Caco-2 (cell line): Measurements from ENCODE around the gene SNRPA1. TPM values are rescaled to one million over a fixed set of nuclear protein-coding genes. Genes with fewer than 3 reads are reported as not detected.

Experiments used
- BruUV-seq: library from RNA; stranded (reverse); fragments of 400-500 nt; replicated peaks from 2 replicates; lab custom pipeline; 2021; lab: Mats Ljungman, UMichigan
- CTCF ChIA-PET: fragments of 300-600 bp; sonication (Branson Sonifier 250); formaldehyde crosslinking; loops from one replicate; lab custom pipeline; 2022; ENCODE audit warnings: antibody characterized with exemption; lab: Charles Lee
- POLR2A ChIA-PET: fragments of 300-600 bp; sonication (Branson Sonifier 250); formaldehyde crosslinking; loops from one replicate; lab custom pipeline; 2022; ENCODE audit warnings: antibody characterized with exemption; lab: Charles Lee
- DNase-seq, 2 experiments: peaks; one replicate each; pipeline versions ENCODE4 v3.0.0 to v3.0.0-alpha.2; 2020 to 2022
- H3K27me3 ChIP-seq: replicated peaks from 2 replicates; pipeline ENCODE4 v1.6.0; 2011; ENCODE audit warnings: low read length; ENCODE audit not compliant: control insufficient read depth, insufficient read depth
- H3K36me3 ChIP-seq: 2 replicates; pipeline ENCODE4 v1.5.1; 2011; ENCODE audit warnings: low read length; ENCODE audit not compliant: control insufficient read depth, insufficient read depth
- H3K4me1 ChIP-seq: fragments of 250-450 bp; sonication (Bioruptor Pico); 2 replicates; pipeline ENCODE4 v1.5.1; 2020; ENCODE audit warnings: mild to moderate bottlenecking
- H3K4me3 ChIP-seq: 2 replicates; pipeline ENCODE4 v1.5.1; 2011; ENCODE audit warnings: low read depth, mild to moderate bottlenecking, control low read depth, low read length
- H3K9me3 ChIP-seq: fragments of 250-450 bp; sonication (Bioruptor Pico); 2 replicates; pipeline ENCODE4 v1.5.1; 2020; ENCODE audit warnings: mild to moderate bottlenecking, moderate library complexity
- H3K27ac Mint-ChIP-seq: one replicate; pipeline ENCODE4 v1.8.0; 2022; ENCODE audit warnings: mixed read lengths; ENCODE audit not compliant: unreplicated experiment
- H3K27me3 Mint-ChIP-seq: one replicate; pipeline ENCODE4 v1.8.0; 2022; ENCODE audit warnings: mixed read lengths; ENCODE audit not compliant: insufficient read depth, unreplicated experiment
- H3K36me3 Mint-ChIP-seq: one replicate; pipeline ENCODE4 v1.8.0; 2022; ENCODE audit warnings: mild to moderate bottlenecking, mixed read lengths; ENCODE audit not compliant: insufficient read depth, unreplicated experiment
- H3K4me1 Mint-ChIP-seq: one replicate; pipeline ENCODE4 v1.8.0; 2022; ENCODE audit warnings: low read depth, mixed read lengths; ENCODE audit not compliant: unreplicated experiment
- H3K4me3 Mint-ChIP-seq: one replicate; pipeline ENCODE4 v1.8.0; 2022; ENCODE audit warnings: mild to moderate bottlenecking, moderate library complexity, mixed read lengths; ENCODE audit not compliant: unreplicated experiment
- H3K9me3 Mint-ChIP-seq: one replicate; pipeline ENCODE4 v1.8.0; 2022; ENCODE audit warnings: mixed read lengths; ENCODE audit not compliant: unreplicated experiment
- intact Hi-C: fragments of 100-400 bp; cut with micrococcal nuclease; formaldehyde crosslinking; loops from one replicate; pipeline ENCODE4 v1.10.0; 2022; ENCODE audit not compliant: unreplicated experiment
- total RNA-seq: library from RNA; stranded (reverse); gene quantifications from 2 replicates; pipeline ENCODE4 v1.2.3, GENCODE V29; 2022
- TF ChIP-seq, protein P1 (sequence below), 2 experiments: fragments of 200-600 bp in 1 of 2; IDR thresholded peaks; 1 replicate in 1 of 2; 2 replicates in 1 of 2; pipeline versions ENCODE4 v1.5.1 to v1.8.0; 2011 to 2022; ENCODE audit warnings: antibody characterized with exemption in 1 of 2, control low read depth in 1 of 2, inconsistent platforms in 1 of 2, low read depth in 1 of 2, low read length in 1 of 2, mild to moderate bottlenecking in 1 of 2, moderate library complexity in 1 of 2; ENCODE audit not compliant: insufficient read depth in 1 of 2, severe bottlenecking in 1 of 2, unreplicated experiment in 1 of 2

Gene SNRPA1
- total RNA-seq, 1 experiment from 2014 or later, result 123 TPM

- Histone ChIP-seq H3K4me3 (no peak overlapping the region), H3K36me3 (no peaks in the 10 kb centered on the region), H3K4me1 (no peaks in the 10 kb centered on the region), H3K27me3 (no peaks in the 10 kb centered on the region), H3K9me3 (no peaks in the 10 kb centered on the region)
- intact Hi-C loops, result no loop called here
- H3K4me3 Mint-ChIP-seq, result no peak overlapping the region
- DNase-seq, result no peak
- no peak overlapping the region for H3K27ac Mint-ChIP-seq
- H3K9me3 Mint-ChIP-seq, result no peaks in the 10 kb centered on the region
- H3K27me3 Mint-ChIP-seq, result no peaks in the 10 kb centered on the region
- TF ChIP-seq, protein P1, sequence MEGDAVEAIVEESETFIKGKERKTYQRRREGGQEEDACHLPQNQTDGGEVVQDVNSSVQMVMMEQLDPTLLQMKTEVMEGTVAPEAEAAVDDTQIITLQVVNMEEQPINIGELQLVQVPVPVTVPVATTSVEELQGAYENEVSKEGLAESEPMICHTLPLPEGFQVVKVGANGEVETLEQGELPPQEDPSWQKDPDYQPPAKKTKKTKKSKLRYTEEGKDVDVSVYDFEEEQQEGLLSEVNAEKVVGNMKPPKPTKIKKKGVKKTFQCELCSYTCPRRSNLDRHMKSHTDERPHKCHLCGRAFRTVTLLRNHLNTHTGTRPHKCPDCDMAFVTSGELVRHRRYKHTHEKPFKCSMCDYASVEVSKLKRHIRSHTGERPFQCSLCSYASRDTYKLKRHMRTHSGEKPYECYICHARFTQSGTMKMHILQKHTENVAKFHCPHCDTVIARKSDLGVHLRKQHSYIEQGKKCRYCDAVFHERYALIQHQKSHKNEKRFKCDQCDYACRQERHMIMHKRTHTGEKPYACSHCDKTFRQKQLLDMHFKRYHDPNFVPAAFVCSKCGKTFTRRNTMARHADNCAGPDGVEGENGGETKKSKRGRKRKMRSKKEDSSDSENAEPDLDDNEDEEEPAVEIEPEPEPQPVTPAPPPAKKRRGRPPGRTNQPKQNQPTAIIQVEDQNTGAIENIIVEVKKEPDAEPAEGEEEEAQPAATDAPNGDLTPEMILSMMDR (IDR thresholded peaks at IDR 0.05; ENCODE audit: insufficient read depth in 1 of 2, low read depth in 1 of 2, low read length in 1 of 2, severe bottlenecking in 1 of 2, unreplicated experiment in 1 of 2), result no peak
- POLR2A ChIA-PET, result no interaction called here
- no peaks in the 10 kb centered on the region for H3K4me1 Mint-ChIP-seq
- peaks cover 33% of the 10 kb centered on the region for H3K36me3 Mint-ChIP-seq
- CTCF ChIA-PET, result no interaction called here
- no TSS peak for BruUV-seq
Observed at GRCh38 chr15:101310161-101310480, 15.1 kb upstream of the SNRPA1 start.

DNA sequence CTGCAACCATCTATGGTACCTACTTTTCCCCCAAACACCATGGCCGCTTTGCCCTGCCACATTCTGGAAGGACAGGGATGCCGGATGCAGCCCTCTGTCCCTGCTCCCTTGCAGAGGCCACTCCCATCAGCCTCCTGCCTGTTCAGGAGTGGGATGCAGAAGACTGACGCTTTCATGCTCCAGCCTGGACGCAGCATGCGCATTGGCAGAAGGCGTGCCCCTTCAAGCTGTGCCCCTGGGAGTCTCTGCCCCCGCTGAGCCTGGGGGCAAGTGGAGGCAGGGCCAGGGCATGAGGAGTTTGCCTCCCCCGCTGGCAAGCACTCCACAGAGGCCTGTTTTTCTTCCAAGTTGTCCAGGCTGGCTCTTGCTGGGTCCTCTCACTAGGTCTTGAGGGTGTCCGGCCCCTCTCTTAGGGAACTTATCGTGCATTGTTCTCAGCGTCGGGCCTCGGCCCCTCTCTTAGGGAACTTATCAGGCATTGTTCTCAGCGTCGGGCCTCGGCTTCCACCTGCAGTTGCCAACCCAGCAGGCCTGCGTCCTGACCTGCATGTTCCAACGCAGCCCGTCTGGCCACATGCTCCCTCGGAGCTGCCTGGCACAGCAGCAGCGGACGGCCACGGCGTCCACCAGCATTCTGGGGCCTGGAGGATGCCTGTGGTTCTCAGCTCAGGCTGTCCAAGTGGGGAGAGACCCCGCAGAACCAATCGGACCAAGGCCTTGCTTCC, 14.6 kb upstream of the SNRPA1 start:
- no peak overlapping the region for H3K27ac Mint-ChIP-seq
- no peaks in the 10 kb centered on the region for H3K27me3 Mint-ChIP-seq
- no peaks in the 10 kb centered on the region for H3K4me1 ChIP-seq
- H3K36me3 ChIP-seq, result no peaks in the 10 kb centered on the region
- H3K36me3 Mint-ChIP-seq, result peaks cover 37% of the 10 kb centered on the region
- H3K4me3 ChIP-seq, result no peak overlapping the region
- intact Hi-C loops, result no loop called here
- H3K9me3 ChIP-seq, result no peaks in the 10 kb centered on the region
- H3K9me3 Mint-ChIP-seq, result no peaks in the 10 kb centered on the region
- no peak overlapping the region for H3K4me3 Mint-ChIP-seq
- DNase-seq, result no peak
- CTCF ChIA-PET, result no interaction called here
- no TSS peak for BruUV-seq
- no peaks in the 10 kb centered on the region for H3K27me3 ChIP-seq
- TF ChIP-seq, protein P1 (IDR thresholded peaks at IDR 0.05; ENCODE audit: insufficient read depth in 1 of 2, low read depth in 1 of 2, low read length in 1 of 2, severe bottlenecking in 1 of 2, unreplicated experiment in 1 of 2), result no peak
- POLR2A ChIA-PET, result no interaction called here
- H3K4me1 Mint-ChIP-seq, result no peaks in the 10 kb centered on the region

GRCh38 chr15:101308604-101309435, 13.8 kb upstream of the SNRPA1 start:
- POLR2A ChIA-PET, result no interaction called here
- no peaks in the 10 kb centered on the region for H3K27me3 ChIP-seq
- CTCF ChIA-PET, result no interaction called here

More at GRCh38 chr15:101308604-101309435, 13.8 kb upstream of the SNRPA1 start:
- Mint-ChIP-seq H3K9me3 (no peaks in the 10 kb centered on the region), H3K27me3 (no peaks in the 10 kb centered on the region), H3K36me3 (peaks cover 42% of the 10 kb centered on the region), H3K27ac (no peak overlapping the region), H3K4me1 (no peaks in the 10 kb centered on the region), H3K4me3 (no peak overlapping the region)
- TF ChIP-seq, protein P1 (IDR thresholded peaks at IDR 0.05; ENCODE audit: insufficient read depth in 1 of 2, low read depth in 1 of 2, low read length in 1 of 2, severe bottlenecking in 1 of 2, unreplicated experiment in 1 of 2), result no peak
- no peaks in the 10 kb centered on the region for H3K36me3 ChIP-seq
- intact Hi-C loops, result no loop called here
- H3K9me3 ChIP-seq, result no peaks in the 10 kb centered on the region
- BruUV-seq, result no TSS peak
- H3K4me3 ChIP-seq, result no peak overlapping the region
- DNase-seq, result no peak
- H3K4me1 ChIP-seq, result no peaks in the 10 kb centered on the region
